GM13976 (cell line): Measurements from ENCODE around the gene HDGFL3.
"Not testable (repeated sequence)": the region's sequence is repeated elsewhere in the genome, so short reads cannot be mapped to it uniquely, and the experiment has no call there.

Experiments
- DNase-seq: peaks from one replicate; pipeline ENCODE4 v3.0.0; 2012; ENCODE audit warnings: low spot score
- CTCF ChIP-seq: IDR thresholded peaks from 2 replicates; pipeline ENCODE4 v1.5.1; 2012; ENCODE audit warnings: borderline replicate concordance, mild to moderate bottlenecking; ENCODE audit not compliant: insufficient read depth; ENCODE audit errors: extremely low read depth, missing control alignments, control extremely low read depth
- in situ Hi-C: fragments of 300-500 bp; cut with MboI; formaldehyde crosslinking; loops from one replicate; pipeline ENCODE4 v1.12.0; 2022; ENCODE audit warnings: low sequenced_read_pairs, mixed read lengths, inconsistent platforms; ENCODE audit not compliant: unreplicated experiment

Gene HDGFL3

GRCh38 chr15:83144771-83145170 is 62.9 kb downstream of the HDGFL3 start:
- no peak for DNase-seq
- in situ Hi-C loops = no loop called here
- no peak for TF ChIP-seq CTCF

GRCh38 chr15:83142151-83142550 is 65.5 kb downstream of the HDGFL3 start:
- in situ Hi-C loops = not testable (repeated sequence)

GRCh38 chr15:83132861-83133523 is 74.6 kb downstream of the HDGFL3 start:
- no peak for TF ChIP-seq CTCF
- in situ Hi-C loops = no loop called here
- no peak for DNase-seq

More at GRCh38 chr15:83142151-83142550, 65.5 kb downstream of the HDGFL3 start:
- not testable (repeated sequence) for DNase-seq

- no peak for TF ChIP-seq CTCF
- in situ Hi-C loops = no loop called here
- DNase-seq = no peak
Observed at GRCh38 chr15:83129791-83130190, 77.8 kb downstream of the HDGFL3 start.

- no peak for DNase-seq
- no peak for TF ChIP-seq CTCF
- in situ Hi-C loops = no loop called here
Observed at GRCh38 chr15:83127547-83128150, 80.0 kb downstream of the HDGFL3 start.

- in situ Hi-C loops = no loop called here
- no peak for TF ChIP-seq CTCF
- no peak for DNase-seq
Observed at GRCh38 chr15:83123529-83123928, 84.1 kb downstream of the HDGFL3 start.

GRCh38 chr15:83119968-83120581 is 87.5 kb downstream of the HDGFL3 start:
- DNase-seq = no peak
- in situ Hi-C loops = no loop called here
- no peak for TF ChIP-seq CTCF
